ENCODE results near the gene TAGLN2. TPM values are rescaled to one million over a fixed set of nuclear protein-coding genes. Genes with fewer than 3 reads are reported as not detected.

TAGLN2 gene
- total RNA-seq, 1 experiment from 2014 or later = 811 TPM

DNA sequence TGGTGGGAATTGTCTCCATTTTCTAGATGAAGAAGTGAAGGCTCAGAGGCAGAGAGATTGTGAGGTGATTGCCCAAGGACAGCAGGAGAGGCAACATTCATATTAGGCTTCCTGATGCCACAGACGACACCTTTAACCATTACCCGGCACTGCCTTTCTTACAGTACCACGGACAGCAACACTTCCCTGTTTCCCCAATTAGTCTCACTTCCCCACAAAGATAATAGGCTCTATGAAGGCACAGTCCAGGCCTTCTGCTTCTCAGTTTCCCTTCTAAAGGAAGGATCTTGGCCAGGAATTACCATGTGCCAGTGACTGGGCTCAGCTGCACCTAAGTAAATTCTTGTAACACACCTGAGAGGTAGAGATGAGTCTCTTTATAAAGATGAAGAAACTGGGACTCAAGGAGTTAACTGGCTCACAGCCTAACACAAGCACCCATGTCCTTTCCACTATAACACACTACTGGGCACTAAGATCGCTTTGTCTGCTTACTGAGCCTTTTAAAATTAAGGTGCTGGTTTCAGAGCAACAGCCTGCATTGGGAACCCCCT, 10.5 kb upstream of the TAGLN2 start:
- DNase-seq (ENCODE audit: low read depth) = no peak

DNA sequence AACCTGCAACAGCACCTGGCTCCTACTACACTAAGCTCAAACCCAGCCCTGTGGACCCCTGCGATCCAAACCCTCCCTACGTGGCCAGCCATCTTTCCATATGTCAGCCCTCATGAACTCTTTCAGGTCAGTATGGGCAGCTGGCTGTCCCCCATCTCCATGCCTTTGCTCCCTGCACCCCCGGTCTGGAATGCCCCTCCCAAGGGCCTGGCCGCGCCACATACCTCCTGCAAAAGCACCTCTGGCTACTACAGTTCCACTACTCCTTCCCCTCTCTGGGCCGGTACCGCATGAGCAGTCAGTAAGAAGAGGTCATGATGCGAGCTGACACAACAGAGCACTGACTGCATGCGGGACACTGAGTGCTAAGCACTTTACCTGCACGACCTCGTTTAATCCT, 10.0 kb upstream of the TAGLN2 start:
- no peak for DNase-seq (ENCODE audit: low read depth)

DNA sequence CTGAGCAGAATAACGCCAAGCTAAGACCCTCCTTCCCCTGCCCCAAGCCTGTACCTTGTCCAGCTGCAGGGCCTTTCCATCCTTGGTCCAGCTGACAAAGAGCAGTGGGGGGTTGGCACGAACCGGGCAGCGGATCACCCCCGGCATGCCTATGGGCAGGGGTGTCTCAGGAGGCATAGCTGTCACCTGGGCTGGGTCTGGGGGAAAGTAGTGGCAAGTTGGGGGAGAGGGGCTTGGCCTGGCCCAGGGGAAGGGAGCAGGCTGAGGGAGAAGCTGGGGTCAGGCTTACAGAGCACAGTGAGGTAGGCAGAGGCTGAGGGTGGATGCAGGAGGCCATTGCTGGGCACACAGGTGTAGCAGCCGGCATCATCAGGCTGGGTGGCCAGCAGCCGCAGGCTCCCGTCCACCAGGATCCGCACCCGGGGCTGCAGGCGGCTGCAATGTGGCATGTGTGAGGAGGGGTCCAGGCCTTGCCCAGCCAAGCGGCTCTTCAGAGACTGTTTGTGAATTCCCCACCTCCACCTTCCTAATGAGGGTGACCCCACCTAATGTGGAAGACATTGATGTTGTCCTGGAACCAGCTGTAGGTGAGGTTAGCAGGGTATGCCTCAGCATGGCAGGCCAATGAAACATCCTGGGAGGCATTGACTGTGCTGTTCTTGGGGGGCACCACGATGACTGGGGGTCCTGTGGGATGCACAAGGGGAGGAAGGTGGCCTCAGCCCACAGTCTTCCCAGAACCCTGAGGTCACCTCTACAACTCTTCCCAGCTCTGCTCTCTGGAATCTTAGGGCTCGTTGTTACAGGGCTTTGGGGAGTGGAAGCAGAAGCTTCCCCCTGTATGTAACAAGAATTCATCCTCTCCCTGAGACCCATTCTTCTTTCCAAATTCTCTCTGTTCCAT, 9.1 kb upstream of the TAGLN2 start:
- no peak for DNase-seq (ENCODE audit: low read depth)

DNA sequence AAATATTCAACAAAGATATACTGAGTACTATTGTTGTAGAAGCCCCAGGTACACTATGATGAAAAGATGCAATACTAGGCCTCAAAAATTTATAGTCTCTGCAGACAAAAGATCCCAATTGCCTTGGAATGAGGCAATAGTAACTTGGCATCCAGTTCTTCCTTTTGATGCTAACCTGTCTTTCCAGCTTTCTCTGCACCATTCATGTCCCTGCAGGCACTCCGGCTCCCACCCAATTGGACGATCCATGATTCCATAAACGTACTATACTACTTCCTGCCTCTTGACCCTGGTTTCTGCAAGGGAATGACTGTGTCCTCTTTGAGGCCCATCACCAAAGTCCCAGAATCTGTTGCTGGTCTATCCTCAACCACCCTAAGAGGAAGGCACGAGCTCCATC, 8.0 kb upstream of the TAGLN2 start:
- no peak for DNase-seq (ENCODE audit: low read depth)

DNA sequence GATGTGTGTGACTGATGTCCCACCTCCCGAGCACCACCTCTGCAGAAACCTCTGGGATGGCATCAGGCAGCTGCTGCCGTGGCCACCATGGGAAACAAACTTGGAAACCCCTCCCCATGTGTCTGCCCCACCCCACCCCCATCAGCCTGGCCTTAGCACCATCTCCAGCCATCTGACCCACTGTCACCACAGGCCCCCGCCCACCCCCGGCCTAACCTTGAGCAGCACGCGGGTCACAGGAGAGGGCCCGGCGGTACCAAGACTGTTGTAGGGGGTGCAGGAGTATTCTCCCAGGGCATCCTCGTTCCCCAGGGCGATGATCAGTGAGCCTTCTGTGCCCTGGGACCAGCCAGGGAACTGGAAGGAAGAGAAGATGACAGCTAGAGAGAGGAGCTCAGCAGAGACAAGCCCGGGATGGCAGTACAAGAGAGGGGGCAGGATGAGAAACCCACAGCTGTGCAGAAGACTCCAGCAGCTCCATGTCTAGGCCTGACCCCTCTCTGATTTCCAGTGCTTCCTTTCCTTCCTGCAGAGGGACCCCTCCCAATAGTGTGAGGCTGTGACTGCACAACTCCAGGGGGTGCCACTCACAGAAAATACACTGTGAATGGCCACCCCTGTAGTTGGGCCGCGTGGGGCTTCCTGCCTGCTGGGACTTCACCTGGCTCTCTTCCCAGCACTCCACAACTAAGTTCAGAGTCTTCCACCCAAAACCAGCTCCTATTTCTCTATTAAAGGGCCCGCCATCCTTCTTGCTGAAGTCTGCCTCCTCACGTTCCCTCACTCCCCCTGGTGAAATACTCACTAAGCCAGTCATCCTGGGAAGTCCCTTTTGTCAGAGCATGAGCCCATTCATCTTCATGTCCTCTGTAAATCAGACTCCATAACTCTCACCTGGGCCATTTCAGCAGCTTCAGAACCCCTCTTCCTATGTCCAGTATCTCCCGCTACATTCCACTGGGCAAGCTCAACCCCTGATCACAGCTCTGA, 7.3 kb upstream of the TAGLN2 start:
- no peak for DNase-seq (ENCODE audit: low read depth)

DNA sequence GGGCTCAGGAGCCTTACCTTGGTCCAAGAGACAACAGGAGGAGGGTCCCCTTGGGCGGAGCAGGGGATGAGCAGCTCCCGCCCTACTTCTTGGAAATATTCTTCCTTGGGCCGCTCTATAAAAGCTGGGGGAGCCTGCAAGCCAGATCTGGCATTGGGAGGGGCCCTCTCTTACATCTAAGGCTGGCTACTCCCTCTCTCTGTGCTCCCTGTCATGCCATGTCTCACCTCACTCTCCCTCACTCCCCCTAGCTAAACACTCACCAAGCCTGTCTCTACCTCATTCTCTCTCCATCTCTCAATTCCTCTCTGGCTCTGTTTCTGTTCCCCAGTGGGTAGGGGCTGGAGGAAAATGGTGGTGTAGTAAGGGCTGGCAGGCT, 6.5 kb upstream of the TAGLN2 start:
- DNase-seq (ENCODE audit: low read depth) = no peak

DNA sequence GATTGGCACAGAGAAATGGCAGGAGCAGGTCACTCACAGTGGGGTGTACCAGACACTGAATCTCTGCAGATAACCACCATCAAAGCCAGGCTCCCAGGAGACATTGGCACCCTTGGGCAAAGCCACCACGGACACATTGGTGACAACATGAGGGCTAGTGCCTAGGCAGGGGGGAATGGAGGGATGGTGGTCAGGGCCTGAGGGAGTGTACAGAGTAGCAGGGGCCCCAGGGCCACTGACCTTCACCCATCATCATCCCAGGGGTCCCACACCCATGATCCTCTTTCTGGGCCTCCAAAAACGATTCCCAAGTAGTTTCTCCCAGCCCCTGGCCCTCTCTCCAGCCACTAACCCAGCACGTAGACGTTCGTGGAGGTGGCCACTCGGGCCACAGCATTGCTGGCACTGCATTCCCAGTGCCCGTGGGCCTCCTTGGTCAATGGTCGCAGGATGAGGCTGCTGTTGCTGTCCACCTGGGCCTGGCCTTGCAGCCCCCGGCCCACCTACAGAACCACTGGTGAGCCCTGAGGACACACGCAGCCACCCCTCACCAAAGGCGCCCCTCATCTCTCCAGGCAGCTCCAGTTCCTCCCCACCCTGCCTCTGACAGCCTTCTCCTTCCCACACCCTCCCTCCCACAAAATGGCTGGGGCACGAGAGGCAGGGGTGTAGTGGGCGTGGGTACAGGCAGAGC, 5.9 kb upstream of the TAGLN2 start:
- DNase-seq (ENCODE audit: low read depth) = no peak

DNA sequence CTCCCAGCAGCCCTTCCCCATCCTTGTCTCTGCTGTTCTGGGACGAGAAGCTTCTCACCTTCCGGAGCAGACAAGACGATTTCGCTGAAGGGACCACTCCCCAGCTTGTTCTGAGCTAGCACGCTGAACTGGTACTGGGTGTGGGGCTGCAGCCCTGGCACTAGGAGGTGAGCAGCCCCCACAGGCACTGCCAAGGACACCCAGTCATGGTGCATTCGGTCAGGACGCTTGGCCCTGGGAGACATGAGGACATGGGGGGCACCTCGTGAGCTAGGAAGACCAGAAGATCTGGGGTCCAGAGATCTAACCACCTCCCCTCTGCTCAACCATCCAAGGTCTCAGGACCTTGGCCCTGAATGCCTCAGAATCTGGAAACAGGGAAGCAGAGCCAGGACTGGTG, 5.3 kb upstream of the TAGLN2 start:
- no peak for DNase-seq (ENCODE audit: low read depth)

DNA sequence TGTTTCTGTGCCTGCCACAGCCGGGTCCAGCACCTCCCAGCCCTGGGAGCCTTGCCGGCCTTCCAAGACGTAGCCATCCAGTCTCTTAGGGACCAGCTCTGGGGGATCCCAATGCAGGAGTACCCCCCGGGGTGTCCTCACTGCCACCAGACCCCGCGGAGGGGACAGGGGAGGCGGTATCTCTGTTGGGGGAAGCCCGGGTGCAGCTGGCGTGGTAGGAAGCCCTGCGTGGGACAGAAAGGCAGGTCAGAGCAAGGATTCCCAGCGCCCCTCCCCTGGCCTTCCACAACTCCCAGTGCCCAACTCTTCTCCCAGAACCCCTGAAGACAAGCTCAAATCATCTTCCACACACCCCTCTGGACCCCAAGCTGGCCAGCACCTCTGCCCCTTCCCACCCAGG, 4.9 kb upstream of the TAGLN2 start:
- DNase-seq (ENCODE audit: low read depth) = no peak

DNA sequence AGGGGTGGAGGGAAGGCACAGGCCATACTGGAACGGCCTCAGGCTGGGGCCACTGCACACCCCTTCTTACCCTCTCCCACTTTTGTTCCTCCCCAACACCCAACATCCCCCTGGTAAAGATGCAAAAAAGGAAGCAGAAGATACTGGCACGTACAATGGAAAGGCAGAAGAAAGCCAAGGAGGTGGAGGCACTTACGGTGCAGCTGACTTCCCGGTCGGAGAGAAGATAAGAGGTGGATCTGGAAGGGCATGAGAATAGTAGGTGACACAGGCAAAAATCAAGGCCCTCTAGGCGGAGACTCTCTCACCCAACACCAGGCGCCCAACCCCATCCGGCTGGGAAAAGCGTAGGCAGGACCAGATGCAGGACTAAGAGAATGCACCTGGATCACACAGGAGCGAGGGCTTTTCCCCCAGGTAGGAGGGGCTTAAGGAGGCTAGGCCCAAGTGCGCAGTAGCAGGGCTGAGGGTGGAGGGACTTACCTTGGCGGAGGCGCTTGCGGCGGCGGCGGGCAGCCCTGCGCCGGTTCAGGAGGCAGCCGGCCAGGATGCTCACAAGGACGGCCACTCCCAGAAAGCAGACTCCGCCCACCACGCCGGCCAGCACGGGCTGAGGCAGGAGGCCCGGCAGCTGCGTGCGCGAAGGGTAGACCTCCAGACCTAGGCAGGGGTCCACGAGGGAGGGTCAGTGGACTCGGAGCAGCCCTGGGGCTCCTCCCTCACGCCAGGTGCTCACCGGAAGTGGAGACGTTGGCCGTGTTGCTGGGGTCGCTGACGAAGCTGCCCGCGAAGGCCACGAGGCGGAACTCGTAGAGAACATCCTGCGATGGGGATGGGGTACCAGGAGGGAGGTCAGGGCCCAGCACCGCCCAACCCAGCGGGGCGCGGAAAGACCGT, 4.1 kb upstream of the TAGLN2 start:
- no peak for DNase-seq (ENCODE audit: low read depth)

DNA sequence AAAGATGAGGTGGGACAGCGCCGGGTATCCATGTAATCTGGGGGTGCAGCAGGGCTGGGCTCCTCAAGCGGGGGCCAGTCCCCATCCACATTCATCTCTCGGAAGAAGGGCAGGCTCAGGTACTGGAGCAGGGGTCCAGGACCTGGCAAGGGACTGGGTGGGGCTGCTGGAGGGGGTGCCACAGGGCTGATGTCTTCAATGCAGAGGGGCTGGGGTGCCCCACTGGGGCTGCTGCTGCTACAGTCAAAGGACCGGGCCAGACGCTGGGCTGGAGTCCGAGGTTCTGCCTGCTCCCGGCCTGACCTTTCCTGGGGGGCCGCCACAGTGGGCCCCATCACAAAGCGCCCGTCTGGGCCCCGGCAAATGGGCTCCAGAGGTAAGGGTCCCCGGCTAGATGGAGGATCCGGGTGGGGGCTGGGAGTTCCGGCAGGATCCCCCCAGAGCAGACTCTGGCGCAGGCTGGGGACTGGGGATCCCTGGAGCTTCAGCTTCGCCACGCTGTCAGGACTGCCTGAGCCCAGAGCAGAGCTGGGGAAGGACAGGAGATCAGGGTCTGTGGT, 3.3 kb upstream of the TAGLN2 start:
- no peak for DNase-seq (ENCODE audit: low read depth)

DNA sequence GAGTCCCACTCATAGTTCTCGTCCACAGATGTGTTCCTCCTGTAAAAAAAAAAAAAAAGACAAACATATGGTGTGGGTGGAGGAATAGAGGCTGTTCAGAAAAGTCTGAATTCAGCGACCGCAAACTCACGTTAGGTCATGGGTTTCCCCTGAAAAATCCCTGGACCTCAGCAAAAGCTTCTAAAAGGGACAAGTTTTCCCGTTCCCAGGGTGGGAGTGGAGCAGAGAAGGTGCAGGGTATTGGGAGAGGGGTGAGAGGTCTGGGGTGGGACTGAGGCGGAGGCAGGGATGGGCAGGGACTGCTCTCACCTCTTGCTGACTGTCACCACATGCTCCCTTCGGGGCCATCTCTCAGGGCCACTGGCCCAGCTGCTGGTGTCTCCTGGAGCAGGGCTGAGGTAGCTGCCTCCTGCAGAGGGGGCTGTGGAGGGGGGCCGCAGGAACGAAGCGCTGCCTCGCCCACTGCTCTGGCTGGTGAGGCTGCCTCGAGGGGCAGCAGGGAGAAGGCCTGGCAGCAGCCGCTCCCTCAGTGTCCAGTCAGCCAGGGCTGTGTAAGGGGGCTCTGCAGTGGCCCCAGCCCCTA, 2.6 kb upstream of the TAGLN2 start:
- DNase-seq (ENCODE audit: low read depth) = no peak

DNA sequence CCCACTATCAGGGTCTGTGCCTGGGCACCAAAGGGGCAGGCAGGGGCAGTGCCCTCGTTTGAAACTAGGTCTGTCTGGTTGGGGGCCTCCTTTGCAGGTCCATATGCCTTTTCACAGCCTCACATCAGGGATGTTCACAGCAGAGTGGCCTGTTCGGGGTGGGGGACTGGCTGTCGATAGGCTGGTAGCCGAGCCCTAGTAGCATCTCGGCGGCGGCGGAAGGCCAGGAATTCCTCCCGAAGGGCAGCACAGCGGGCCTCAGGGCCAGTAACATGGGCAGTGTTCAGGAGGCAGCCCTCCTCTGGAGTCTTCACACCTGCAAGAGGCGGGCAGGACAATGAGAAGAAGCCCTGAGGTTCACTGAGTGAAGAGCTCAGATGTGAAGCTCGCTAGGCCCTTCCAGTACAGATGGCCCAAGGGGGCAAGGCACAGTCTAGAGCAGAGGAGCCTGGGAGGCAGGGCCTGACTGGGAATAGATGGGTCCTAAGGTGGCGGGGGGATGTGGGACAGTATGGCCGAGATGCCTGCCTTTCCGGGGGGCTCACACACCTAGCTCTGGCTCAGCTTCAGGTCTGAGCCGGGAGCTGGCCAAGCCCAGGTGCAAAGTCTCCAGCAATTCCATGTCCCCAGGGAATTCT, 2.0 kb upstream of the TAGLN2 start:
- DNase-seq (ENCODE audit: low read depth) = no peak

DNA sequence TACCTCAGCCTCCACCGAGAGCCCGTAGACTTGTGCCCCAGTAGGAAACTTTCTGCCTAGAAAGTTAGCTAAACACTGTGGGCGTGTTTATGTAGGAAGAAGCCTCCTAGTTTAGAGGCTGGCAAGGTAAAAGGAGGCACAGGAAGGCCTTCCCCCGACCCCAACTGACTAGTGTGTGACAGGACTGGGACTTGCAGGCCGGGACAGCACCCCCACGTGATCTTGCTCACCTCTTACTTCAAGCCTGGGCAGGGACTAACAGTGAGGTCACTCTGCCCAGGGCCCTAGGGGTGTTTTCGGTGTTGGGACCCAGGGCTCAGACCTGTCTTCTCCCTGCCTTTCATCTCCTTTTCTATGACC, 392 bp upstream of the TAGLN2 start:
- no peak for DNase-seq (ENCODE audit: low read depth)

DNA sequence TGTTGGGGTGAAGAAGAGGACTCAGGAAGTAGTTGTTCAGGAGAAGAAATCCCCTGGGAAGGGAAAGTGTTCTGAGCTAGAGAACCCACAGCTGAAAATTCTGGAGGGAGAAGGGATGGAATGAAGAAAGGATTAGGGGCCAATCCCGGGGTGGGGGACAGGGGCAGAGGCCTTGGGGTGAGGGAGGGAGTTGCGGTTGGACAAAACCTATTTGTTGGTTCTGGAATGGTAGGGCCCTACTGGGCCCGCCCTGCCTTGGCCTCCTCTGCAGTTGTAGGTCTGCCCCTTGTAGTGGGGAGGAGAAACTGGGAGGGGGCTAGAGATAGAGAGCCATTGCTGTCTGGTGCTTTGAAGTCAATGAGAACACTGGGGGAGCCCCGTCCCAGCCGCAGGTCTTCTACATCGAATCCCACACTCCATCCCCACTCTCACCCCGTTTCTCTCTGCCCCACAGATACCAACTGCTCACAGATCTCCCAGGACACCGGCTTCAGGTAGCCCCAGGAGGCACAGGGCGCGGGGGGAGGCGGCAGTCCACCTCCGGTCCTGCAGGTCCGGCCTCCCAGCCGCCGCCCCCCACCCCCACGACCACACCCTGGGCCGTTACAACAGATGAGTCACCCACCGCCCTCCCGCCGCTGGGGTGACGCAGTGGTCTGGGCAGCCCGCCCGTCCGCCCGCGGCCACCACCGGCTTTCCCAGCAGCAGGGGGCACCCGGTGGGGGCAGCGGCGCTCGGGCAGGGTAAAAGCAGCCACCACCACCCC, 1.1 kb downstream of the TAGLN2 start:
- peak; percentile 91 for DNase-seq (ENCODE audit: low read depth)

DNA sequence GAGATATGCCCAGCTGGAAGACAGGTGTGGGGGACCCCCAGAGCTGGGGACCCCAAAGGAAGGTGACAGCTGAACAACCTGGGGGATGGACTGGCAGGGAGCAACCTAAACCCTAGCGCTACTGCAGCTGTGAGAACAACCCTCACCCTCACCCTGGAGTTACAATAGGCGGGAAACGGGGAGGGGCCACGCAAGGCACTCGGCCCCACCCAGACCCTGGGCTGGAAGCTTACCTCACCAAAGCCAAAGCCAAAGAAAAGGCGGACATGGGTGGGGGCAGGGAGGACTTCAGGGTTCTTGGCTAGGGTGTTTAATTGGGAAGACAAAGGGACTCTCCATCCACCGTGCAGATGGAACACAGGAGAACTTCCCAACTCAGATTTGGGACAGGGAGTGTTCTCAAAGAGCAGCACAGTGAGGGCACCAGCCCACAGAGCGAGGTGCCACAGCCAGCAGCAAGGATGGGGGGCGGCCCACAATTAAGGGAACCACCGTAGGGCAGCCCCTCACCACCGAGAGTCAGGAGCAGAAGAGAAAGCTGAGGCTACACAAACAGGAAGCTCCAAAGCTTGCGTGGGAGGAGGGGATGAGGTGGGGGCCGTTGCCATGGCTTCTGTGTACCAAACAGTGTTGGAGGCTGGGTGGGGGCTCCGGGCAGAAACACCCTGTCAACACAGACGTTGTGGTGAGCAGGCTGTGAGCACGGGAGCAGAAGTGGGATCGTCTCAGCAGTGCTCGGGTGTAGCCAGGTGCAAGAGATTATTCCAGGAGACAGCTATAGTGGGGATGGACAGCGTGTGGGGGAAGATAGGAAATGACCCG, 1.9 kb downstream of the TAGLN2 start:
- DNase-seq (ENCODE audit: low read depth) = peak; percentile 87

DNA sequence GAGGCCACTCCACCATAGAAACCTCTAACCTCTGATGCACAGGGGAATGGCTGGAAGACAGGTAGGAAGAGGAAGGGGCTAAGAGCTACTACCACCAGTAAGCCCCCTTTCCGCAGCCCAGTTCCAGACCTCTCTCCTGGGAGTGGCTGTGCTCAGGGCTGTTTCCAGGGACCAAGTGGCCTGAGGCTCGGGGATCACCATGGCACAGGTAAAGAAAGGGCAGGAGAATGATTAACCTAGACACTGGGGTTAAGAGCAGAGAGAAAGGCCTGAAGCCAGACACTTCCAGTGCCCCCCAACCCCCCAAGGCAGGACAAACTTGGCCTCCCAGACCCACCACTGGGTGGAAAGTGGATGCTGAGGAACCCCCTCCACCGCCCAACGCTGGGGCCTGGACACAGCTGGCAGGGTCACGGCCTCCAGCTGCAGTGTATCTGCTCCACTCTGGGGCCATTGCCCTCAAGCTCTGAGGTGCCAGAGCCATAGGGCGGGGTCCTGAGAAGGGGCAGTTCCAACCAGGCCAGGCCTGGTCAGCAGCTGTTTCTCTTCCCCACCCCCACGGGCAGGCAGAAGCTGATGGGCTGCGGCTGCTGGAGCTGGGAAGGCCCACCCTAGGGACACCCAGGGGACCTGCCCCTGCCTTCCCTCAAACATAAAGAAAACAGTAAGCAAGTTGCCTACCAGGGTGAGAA, 2.6 kb downstream of the TAGLN2 start:
- peak; percentile 82 for DNase-seq (ENCODE audit: low read depth)

All from RPMI7951 (cell line).